DMS 273 treated with DMSO at 0.1 percent for 48 hours (cell line): ENCODE data around the gene BACH2.
A peak's percentile ranks its signal among the peaks of the same experiment; 100 is the strongest.
"Not testable (repeated sequence)": the region's sequence is repeated elsewhere in the genome, so short reads cannot be mapped to it uniquely, and the experiment has no call there.

ENCODE experiments used
- DNase-seq: peaks from one replicate; lab custom pipeline; 2025; lab: John Stamatoyannopoulos, UW

Gene BACH2

DNA sequence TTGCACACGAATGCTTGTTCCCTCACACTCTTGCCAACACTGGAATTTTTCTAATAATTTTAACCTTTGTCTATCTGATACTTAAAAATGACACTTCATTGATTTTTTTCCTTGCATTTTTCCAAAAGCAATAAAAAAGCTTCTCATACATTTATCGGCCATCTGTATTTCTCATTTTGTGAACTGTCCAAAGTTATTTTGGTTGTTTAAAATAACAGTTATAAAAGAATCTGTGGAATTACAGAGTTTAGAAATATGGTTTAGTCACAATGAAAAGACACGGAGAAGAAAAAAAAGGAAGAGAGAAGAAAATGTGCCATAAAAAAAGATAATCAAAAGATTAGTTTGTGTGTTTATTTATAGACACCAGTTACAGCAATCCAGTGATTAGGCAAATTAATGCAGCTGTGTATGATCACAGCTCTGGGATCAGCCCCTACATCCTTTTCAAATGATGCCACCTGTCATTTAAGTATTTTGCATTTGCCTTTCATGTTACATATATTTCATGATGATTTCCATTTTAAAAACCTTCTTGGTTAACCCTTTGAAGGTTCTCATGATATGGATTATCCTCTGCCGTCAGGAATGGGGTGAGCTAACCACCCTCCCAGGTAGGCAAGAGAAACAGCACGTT lies 171.7 kb downstream of the BACH2 start:
- DNase-seq: no peak

DNA sequence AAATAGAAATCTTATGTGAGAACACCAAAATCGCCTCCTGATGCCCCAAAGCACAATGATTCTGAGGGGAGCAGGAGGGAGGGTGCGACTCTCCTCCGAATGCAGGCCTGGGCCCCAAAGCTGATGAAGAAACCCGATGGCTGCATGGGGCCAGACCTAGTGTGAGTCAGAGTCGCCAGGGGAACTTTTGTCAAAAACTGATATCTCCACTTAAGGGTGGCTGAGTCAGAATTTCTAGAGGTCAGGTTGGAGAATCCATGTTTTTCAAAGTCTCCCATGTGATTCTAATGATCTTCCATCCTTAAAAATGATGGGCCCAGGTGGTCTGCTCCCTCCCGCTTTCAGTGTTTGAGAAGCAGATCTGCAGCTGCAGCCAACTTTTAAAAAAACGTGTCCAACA lies 172.8 kb downstream of the BACH2 start:
- DNase-seq: no peak

DNA sequence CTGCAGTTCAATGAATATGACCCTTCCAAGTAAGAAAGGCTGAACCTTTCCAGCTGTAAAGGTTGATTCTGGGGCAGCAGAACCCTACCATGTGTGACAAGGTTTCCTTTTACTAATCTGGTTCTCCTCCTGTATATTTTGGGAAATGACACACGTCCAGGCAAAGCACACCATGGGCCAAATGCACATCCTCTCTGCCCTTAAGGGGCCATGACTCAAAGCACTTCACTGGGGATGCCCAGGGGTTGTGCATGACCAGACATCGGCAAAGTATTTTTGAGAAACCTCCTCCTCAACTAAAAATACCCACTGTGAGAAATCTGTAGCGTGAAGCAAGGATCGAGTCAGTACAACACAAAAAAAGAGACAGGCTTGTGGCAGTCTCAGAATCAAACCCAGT lies 174.7 kb downstream of the BACH2 start:
- DNase-seq: no peak

DNA sequence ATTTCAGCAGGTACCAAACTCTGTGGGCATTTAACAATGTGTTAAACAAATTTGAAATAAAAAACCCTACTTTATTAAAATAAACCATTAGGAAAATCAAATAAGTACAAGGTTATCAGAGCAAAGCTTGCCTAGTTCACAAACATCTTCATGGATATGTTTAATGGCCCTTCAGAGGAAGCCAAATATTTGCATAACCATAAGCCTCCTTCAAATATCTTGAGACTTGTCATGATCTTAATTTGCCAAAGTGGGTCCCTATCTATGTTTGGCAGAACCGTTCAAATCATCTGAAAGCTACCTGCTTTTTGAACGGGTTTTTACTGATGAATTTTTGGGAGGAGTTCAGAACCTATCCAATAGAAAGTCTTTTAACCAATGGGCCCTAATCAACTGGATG lies 176.3 kb downstream of the BACH2 start:
- no peak for DNase-seq

DNA sequence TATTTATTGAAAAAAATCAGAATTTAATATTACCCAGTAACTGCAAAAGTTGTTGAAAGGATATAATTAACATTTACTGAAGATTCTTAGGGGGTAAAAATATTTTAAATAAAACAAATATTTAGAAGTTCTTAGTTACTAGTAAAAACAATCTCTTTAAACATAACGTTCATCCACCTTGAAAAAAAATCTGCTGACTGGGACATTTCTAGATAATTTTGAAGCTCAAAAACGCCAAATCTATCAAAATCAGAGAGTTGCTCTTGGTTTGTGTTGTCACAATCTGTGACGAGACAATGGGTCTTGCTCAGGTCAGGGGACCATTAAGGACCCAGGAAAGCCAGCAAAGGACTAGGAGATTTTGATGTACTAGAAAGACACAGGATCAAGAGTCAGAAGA lies 177.0 kb downstream of the BACH2 start:
- DNase-seq: no peak

DNA sequence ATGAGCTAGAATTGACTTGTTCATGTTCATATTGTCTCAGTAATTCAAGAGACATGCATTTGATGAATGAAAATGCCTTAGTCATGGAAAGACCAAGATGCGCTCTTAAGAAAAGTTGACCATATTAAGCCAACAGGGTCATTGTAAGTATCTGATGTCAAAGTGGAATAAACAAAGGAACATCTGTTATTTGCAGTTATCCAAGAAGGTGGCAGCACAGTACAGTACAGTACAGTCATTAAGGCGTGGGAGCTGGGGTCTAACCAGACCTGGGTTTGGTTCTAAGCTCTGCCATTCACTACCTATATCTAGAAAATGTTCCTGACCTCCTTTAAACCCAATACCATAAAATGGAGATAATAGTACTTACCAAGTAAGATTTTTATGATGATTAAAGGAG lies 178.1 kb downstream of the BACH2 start:
- DNase-seq: peak; percentile 14

DNA sequence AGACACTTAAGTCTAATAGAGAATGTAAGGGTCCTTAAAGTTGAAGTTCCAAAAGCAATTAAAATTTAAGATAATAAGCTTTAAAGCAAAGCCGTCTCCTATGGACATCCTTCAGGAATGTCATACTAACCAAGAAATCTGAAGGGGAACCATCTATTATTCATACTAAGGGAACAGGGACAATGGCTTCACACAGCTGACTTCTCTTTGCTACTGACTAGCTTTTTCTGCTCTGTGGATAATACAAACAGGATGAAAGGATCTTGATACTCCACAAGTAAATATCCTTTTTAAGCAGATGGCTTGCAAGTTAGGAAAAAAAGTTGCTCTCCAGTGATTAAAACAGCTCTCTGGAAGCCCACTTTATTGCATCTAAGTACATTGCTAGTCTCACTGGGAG lies 178.6 kb downstream of the BACH2 start:
- DNase-seq: no peak

DNA sequence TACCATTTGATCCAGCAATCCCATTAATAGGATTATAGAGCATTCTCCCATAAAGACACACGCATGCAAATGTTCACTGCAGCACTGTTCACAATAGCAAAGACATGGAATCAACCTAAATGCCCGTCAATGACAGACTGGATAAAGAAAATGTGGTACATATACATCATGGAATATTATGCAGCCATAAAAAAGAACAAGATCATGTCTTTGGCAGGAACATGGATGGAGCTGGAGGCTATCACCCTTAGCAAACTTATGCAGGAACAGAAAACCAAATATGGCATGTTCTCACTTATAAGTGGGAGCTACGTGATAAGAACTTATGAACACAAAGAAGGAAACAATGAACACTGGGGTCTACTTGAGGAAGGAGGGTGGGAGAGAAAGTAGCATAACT lies 180.5 kb downstream of the BACH2 start:
- DNase-seq: not testable (repeated sequence)

DNA sequence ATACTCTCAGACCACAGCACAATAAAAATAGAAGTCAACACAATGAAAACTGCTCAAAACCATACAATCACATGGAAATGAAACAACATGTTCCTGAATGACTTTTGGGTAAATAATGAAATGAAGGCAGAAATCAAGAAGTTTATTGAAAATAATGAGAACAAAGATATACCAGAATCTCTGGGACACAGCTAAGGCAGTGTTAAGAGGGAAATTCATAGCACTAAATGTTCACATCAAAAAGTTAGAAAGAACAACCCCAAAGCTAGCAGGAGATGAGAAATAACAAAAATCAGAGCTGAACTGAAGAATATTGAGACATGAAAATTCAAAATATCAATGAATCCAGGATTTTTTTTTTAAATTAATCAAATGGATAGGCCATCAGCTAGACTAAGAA lies 183.3 kb downstream of the BACH2 start:
- DNase-seq: no peak

DNA sequence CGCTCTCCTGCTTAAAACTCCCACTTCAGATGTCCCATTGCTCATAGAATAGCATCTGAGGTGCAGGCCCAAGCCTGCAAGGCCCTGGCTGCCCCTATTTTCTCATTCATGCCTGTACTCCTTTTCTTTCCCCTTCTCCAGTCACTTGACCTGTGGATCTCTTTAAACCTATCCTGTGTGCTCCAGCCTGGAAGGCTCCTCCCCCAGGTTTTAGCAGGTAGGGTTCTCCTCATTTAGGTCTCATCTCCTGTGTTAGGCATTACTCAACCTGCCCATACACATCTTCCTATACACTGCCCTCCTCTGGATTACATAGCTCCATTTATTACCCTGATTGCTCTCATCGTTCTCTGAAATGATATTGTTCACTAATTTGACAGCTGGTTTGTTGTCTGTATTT lies 185.3 kb downstream of the BACH2 start:
- no peak for DNase-seq

DNA sequence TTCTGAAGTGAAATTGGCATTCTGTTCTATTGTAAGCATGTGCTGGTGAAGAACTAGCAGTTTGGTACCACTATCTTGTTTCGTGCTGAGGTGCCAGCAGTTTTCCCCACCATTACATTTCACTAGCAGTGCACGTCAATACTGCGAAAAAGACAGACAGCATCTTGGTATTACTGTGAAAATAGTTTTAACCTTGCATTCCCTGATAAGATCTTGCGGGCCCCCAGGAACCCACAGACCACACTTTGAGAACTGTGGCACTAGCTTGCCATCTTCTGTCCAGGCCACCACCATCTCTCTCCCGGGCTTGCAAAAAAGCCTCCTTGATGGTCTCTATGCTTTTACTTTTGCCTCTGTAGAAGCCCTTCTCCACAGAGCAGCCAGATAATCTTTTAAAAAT lies 185.7 kb downstream of the BACH2 start:
- DNase-seq: no peak

DNA sequence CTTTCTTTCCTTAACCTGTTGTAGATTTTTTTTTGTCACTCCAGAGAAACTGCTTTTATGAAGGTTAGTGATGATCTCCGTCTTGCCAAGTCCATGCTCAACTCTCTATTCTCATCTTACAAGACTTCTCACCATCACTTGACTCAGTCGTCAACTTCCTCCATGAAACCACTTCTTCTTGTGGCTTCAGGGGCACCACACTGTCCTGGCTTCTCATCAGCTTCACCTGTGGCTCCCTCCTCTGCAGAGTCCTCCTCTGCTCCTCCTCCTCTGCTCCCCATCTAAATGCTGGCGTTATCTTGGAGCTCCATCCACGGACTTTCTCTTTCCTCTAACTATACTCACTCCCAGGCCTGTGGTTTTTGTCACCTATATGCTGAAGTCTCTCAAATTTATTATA lies 187.5 kb downstream of the BACH2 start:
- no peak for DNase-seq

DNA sequence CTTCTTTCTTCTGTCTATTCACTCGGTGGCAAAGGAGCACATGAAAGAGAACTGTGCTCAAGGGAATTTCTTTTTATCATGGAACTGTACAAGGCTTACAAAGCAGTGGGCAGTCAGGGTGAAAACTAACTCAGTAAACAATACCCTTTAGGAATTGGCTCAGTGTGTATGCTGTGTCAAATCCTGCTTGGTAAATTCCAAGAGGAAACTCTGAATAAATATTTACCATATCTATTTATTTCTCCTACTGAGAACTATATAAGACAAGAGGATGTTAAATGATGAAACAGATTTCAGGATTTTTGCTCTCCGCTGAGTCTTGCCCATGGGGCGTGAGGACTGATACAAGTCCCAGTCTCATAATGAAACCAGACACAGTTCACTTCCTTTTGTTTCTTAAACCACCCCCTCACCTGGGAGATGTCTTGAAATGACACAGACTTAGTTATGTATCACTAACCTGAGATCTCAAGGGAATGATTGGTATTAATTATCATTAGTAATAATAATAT lies 188.8 kb downstream of the BACH2 start:
- DNase-seq: no peak

DNA sequence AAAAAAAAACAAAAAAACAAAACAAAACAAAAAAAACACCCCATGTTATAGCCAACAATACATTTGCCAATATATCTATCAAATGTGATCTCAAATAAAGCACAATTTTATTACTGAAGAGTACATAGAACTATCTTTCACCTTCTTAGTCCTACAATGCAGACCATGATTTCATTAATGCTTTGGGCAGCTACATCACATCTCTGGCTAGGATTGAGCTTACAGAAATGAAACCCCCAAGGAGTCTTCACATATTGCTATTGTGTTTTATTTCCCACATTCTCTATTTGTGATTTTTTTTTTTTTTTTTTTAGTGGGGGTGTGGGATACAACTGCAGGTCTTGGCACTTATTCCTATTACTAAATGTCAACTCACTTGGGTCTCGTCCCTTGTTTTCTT lies 189.3 kb downstream of the BACH2 start:
- no peak for DNase-seq

DNA sequence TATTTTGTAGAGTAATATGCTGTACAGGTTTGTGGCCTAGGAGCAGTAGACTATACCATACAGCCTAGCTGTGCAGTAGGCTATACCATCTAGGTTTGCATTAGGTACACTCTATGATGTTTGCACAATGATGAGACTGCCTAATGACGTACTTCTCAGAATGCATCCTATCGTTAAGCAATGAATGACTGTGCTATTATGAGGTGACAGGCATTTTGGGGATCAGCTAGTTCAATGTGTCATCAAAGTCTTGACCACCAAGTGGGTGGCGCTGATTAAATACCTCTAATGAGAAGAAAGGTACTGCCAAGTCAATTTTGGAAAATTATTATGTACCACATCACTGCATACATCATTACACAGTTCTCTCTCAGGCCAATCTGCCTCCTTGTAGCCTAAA lies 190.2 kb downstream of the BACH2 start:
- DNase-seq: no peak

DNA sequence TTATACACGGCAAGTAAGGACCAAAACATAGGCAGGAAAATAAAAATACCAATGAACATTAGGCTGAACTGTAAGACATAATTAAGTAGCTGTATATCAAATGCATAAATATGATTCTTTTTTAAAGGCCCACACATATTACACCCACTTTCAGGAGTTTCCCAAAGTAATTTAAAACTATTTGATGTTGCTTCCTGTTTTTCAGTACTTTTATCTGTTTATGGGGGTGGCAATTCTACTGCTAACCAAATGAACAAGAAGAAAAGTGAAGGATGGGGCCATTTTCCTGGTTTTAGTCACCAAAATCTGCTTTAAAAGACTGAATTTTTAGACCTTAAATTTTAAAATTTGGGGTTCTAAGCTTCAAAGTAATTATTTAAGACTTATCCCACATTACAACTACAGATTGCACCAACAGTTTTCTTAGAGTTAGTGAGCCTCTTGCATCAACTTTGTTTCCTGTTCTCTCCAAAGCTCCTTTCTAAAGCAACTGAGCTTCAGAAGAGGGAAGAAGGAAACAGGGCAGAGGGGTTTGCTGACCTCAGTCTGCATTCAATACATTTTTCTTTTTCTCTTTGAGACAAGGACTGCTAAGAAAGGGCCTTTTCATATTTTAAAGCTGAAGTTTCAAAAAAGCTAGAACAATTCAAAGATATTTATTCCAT lies 191.0 kb downstream of the BACH2 start:
- no peak for DNase-seq

DNA sequence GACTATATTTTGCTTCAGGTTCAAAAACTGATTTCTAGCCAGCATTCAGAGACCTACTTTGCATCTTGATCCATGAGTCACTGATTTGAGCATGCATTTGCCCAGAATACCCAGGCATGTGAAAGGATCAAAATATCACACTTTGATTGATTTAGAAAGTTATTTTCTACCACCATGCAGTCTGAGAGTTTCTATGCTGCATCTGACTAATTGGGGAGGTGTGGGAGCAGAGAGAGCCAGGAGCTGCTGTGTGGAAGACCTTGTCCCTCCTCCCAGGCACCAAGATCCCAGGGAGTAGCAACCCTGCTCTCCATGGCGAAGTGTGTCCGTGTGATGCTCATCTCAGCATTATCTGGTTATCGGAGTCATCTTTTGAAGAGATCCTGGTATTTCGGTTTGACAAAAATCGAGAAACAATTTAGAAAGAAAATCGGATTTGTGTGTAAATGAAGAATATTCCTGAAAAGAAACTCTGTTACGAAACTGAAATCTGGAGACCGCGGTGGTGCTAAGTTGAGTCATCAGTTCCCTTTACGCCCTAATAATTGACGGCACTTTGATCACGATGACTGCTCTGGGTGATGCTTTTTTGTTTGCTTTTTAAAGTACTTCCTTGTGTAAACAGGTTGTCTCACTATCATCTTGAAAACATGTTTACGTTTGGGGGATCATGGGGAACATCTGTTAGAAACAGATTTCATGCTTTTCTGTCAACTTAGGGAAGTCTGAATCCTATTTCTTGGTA lies 193.4 kb downstream of the BACH2 start:
- no peak for DNase-seq

DNA sequence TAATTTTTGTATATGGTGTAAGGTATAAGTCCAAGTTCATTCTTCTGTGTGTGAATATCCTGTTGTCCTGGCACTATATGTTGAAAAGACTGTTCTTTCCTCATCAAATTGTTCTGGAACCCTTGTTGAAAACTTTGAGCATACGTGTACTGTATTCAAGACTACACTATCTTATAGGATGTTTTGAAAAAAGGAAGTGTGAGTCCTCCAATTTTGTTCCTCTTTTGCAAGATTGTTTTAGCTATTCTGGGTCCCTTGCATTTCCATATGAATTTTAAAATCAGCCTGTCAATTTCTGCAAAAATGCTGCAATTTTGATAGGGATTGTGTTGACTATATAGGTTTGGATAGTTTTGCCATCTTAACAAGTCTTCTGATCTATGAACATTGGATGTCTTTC lies 195.2 kb downstream of the BACH2 start:
- no peak for DNase-seq

DNA sequence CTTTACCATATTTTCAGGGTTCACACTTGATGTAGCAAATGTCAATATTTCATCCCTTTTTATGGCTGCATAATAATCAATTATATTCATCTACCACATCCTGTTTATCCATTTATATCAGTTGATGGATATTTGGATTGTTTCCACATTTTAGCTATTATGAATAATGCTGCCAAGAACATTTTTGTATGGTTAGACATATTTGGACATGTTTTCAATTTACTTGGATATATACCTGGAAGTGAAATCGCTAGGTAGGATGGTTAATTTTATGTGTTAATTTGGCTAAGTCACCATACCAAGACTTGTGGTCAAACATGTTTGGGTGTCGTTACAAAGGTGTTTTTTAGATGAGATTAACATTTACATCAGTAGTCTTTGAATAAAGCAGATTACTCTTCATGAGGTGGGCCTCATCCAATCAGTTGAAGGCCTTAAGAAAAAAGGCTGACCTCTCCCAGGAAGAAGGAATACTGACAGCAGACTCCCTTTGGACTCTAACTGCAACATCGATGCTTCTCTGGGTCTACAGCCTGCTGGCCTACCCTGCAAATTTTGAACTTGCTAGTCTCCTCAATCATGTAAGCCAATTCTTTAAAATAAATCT lies 196.5 kb downstream of the BACH2 start:
- no peak for DNase-seq

DNA sequence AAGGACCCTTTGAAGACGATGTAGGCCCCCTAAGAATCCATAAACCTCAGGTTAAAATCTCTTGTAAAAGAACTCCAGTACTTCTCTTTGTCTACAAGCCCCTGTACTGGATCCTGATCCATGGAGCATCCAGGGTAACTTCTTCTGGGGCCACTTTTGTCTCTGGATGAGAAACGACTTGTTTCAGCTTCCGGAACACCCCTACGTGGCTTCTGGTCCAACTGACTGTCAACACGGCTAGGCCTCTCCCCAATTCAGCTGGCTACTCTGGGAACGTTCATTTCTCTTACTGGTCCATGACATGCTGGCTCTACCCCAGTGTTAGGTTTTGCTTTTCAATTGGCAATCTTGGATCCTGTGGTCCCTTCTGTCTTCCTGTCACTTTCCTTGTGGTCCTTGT lies 198.0 kb downstream of the BACH2 start:
- DNase-seq: no peak

DNA sequence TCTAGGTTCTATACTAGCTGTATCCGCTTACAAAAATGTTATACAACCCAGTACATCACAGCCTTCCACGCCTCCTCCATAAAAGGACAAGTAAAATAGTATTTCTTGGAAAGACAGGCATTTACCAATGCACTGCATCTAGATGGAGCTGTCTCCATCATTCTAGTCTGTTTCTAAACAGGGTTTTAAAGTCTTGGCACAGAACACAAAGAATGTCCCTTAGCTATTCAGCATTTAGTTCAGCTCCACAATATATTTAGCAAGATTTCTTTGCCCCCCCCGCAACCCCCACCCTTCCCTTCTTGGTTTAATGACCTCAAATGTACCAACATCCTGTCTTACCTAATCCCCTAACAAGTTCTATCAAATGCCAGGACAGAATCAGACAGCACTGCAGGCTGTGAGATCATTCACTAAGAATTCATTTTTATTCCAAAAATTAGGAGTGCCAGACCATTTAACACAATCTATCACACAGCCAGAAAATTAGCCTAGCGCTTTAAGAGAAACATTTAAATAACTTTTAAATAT lies 198.6 kb downstream of the BACH2 start:
- DNase-seq: no peak

DNA sequence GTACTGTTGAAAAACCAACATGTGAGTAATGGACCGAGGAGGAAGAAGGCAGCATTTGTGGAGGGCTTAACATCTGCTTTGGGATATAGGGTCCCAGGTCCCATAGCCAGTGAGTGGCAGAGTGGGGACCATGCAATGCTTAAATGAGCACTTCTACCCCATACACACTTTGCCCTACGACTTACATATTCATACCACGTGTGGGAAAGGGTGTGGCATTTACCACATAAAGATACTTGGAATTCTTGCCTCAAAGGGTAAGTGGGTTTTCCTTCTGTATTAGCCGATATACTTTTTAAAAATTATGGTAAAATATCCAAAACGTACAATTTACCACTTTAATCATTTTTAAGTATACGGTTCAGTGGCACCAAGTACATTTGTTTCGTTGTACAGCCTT lies 199.3 kb downstream of the BACH2 start:
- DNase-seq: no peak

DNA sequence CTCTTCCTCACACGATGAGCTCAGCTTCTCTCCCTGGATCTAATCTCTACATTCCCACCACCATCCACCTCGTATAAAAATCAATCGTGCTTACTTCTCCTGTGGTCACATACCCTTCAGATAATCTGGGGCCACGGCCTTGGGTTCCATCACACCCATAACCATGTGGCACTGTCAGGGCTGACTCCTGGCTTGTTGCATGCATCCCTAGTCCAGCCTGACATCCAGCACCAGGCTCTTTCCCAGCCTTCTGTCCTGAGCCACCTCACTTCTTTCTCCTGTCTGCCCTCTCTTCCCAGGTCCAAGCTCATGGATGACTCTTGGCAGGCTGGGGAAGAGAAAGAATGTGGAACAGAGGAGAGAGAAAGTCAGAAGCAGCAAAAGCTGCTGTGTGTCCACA lies 199.8 kb downstream of the BACH2 start:
- DNase-seq: no peak
